GM21528 (cell line): ENCODE results near the gene KCNG2.
"Not testable (repeated sequence)": the region's sequence is repeated elsewhere in the genome, so short reads cannot be mapped to it uniquely, and the experiment has no call there.

ENCODE experiments used
- ATAC-seq: cut with Tn5 transposase; IDR thresholded peaks from one replicate; pipeline ENCODE4 v1.9.1; 2021; ENCODE audit warnings: mild to moderate bottlenecking, moderate library complexity; ENCODE audit not compliant: unreplicated experiment, low FRiP score

The KCNG2 gene

DNA sequence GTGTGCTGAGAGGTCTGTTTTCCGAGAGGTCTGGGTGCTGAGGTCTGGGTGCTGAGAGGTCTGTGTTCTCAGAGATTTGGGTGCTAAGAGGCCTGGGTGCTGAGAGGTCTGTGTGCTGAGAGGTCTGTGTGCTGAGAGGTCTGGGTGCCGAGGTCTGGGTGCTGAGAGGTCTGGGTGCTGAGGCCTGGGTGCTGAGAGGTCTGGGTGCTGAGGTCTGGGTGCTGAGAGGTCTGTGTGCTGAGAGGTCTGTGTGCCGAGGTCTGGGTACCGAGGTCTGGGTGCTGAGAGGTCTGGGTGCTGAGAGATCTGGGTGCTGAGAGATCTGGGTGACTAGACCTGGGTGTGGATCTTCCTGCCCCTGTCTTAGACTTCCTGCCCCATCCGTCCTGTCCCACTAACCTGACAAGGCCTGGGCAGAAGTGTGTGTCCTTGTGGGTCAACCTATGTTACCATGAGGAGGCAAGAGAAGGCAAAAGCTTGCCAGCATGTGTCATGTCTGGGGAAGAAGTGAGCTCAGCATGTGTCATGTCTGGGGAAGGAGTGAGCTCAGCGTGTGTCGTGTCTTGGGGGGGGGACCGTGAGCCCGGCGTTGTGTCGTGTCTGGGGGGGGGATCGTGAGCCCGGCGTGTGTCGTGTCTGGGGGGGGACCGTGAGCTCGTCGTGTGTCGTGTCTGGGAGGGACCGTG lies 69.3 kb downstream of the KCNG2 start:
- ATAC-seq, result no peak

GRCh38 chr18:79867666-79868065 lies 69.9 kb downstream of the KCNG2 start:
- no peak for ATAC-seq

DNA sequence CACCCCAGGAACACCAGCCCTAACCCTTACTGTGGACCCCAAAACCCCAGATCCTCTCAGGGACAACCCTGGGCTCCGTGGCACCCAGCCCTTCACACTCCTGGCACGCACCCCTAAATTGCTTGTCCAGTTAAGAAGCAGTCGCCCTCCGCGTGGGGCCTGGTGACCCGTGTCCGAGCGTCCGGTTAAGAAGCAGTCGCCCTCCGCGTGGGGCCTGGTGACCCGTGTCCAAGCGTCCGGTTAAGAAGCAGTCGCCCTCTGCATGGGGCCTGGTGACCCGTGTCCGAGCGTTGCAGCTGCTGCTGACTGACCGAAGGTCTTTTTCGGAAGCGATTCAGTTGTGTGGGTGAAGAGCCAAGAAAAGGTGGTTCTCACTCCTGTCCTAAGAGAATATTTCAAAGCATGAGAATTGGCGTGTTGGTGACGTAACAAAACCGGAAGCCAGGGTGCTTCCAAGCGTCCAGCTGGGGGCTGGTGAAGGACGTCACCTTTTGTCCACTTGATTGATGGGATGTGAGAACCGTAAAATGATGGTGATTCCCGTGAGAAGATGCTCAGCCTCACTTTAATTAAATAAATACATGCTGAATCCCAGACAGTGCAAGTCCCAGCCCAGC lies 70.5 kb downstream of the KCNG2 start:
- ATAC-seq, result no peak

DNA sequence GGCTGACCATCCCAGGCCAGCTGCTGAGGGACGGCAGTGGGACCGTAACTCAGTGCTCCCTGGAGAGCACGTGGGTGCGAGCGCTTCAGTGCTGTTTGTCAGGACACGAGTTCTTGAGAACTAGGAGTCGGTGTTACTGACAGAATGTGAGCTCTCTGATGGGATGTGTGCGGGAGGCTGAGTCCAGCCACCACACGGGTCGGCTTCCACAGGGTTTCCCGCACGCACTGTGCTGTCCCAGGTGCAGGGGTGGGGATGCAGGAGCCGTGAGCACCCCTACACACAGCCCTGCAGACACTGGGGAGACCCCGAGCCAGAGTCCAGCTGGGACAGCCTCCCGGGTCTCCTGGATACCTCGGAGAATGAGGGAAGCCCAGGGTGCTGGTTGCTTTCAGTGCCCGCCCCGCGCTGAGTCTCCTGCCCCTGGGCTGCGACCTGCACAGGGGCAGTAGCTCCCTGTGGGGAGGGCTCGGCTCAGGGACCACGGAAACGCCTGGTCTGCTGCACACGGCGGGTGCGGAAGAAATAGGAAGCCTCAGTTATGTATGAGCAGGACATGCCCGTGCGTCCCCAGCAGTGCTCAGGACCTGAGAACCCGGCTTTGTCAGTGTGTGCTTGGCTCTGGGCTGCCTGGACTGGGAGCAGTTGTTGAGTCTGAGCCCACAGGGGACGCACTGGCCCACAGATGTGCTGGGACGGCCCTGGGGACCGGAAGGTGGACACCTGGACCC lies 71.2 kb downstream of the KCNG2 start:
- no peak for ATAC-seq

DNA sequence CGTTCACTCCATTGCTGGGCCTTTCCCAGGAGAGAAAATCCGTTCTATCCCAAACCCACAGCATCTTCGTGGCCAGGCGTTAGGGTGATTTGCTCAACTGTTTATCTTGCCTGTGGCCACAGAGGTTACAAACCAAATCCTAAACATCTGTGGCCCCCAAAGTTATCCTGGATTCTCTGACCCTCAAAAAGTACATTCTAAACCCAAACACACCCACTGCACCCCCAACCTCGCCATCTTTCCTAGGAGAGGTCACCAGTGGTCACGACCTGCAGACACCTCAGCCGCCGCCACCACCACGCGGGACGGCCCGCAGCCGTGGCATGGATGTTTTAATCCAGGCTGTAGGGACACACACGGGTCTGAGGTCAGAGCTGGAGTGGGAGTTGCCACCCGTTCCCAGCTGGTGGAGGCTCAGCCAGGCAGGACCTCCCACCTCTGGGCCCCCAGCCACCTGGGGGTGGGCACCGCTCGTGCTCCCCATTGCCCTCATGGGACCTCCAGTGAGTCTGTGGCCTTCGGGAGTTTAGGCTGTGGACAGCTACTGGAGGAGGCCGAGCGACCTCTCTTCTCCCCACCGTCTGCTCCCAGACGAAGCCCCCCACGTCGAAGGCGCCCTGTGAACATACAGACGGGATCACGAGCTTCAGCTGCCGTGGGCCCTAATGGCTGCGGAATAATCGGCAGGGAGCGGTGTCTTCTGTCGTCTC lies 72.0 kb downstream of the KCNG2 start:
- no peak for ATAC-seq

DNA sequence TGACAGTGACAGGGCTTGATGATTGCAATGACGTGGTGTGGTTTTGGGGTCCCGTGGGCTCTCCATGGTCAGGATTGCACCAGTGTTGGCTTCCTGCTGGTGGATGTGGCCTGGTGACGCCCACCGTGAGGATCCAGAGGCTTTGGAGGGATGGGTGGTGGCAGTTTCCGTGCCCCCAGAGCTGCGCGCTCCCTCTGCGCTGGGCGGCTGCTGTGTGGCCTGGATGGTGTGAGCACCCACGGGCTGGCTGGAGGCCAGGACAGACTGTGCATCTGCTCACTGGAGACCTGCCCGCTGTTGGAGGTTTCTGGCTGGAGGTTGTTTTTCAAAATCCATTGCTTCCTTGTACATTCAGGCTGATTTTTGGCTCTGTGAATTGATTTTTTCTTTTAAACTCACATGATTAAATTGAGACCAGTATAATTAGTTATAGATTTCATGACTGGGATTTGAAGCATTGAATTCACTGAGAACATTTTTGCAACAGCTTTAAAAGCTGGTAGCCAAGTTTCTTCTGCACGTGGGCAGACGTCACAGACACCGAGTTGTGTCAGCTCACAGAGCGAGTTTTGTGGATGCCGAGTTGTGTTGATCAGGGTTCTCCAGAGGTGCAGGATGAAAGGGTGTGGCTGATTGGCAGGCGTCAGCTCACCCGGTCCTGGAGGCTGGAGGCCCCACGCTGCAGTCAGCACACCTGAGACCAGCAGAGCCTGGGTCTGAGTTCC lies 72.7 kb downstream of the KCNG2 start:
- ATAC-seq, result no peak

DNA sequence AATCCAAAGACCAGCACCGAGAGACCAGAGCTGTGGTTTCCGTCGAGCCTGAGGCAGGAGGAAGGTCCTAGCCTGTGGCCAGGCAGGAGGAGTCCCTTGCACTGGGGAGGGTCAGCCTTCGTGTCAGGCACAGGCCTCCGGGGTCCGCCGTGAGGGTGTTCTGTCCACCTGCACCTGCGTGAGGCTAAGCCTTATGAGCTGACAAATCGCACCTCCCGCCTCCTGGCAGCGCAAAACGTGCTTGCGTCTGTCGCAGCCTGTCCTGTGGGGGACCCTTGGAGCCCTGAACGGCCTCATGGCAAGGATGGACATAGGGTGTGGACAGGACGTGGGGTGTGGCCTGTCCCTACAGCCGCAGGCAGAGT lies 73.3 kb downstream of the KCNG2 start:
- no peak for ATAC-seq

DNA sequence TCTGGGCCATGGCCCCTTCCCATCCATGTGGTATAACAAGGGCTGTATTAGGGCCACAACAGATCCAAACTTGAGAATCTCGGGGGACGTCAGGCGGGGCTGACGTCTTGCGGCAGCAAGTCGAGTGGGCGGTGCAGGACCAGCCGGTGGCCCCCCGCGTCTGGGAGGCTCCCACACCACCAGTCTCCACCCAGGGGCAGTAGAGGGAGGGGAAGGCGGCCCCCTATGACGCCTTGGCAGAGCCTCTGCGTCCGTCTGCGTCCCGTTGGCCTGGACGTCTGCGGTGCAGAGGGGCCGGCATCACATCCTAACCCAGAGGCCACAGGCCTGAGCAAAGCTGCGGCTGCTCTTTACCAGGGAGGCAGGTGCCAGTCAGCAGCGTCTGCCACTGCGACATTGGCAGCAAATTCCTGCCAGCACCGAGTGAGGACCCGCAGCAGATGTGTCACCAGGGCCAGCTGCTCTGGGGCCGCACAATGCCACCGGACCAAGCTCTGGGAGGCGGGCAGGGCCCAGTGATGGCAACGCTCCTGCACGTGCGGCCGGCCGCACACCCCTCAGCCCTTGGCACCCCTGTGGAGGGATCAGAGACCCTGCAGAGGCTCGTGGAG lies 73.8 kb downstream of the KCNG2 start:
- ATAC-seq, result no peak

DNA sequence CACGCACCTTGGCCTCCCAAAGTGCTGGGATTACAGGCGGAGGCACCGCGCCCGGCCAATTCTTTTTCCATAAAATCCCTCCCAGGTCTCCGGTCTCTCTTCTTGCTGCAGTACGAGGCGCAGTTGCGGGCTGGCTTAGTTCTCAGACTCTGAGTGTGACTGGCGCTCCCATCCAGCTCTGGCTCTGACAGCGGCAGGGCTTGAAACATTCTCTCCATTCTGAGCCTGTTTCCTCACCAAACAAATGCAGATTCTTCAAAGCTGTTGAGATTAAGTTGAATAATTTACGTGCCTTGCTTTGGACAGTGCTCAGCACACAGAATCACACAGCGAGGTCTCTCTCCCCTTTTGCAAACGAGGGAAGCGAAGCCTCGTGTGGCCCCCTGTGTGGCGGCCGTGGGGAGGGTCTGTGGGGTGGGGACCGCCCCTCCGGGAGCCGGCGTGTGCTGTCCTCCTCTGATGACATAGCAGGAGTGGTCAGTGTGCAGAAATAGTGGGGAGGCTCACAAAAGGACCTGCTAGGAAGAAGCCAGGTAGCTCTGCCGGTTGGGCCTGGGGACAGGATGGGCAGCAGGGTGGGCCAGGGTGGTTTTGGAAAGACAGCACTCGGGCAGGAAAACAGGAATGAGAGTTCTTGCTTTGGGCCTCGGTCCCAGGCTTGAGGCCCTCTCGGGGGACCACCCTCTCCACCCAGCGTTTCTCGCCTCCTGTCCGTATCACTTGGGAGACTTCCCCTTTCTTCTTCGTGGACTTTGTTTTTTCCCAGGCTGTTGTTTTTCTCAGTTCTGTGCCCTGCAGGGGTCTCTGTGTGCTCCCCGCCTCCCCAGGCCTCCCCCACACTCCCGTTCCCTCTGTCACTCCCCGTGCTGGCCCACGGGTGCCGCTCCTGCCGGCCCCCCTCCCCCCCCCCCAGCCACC lies 75.0 kb downstream of the KCNG2 start:
- no peak for ATAC-seq

DNA sequence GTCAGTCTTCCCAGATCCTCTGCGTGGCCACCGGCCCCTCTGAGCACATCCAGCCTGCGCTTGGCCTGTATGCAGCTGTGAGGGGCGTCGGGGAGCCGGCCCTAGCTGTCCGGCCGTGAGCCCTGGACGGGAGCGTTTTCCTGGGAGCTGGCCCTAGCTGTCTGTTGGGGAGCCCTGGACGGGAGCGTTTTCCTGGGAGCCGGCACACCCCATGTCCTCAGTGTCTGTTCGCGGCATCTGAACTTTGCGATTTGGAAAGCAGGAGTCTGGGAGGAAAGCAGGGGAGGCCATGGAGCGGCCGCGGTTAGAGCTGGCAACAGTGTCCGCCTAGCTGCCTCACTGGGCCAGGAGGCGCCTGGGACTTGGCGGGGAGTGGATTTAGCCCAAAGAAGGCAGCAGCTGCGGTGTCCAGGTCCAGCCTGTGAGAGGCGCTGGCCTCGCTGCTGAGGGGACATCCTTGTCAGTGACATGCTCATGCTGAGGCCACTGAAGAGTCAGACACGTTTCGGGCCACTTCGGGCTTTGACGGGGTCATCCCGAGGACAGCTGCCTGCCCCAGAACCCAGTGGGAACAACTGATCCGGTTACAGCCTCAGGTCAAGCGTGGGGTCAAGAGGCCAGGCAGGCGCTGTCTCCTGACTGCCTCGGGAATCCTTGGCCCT lies 75.8 kb downstream of the KCNG2 start:
- no peak for ATAC-seq

- no peak for ATAC-seq
Measured at GRCh38 chr18:79874553-79875530, 77.1 kb downstream of the KCNG2 start.

- no peak for ATAC-seq
Measured at GRCh38 chr18:79875531-79875919, 77.8 kb downstream of the KCNG2 start.

GRCh38 chr18:79875931-79876461 lies 78.3 kb downstream of the KCNG2 start:
- no peak for ATAC-seq

DNA sequence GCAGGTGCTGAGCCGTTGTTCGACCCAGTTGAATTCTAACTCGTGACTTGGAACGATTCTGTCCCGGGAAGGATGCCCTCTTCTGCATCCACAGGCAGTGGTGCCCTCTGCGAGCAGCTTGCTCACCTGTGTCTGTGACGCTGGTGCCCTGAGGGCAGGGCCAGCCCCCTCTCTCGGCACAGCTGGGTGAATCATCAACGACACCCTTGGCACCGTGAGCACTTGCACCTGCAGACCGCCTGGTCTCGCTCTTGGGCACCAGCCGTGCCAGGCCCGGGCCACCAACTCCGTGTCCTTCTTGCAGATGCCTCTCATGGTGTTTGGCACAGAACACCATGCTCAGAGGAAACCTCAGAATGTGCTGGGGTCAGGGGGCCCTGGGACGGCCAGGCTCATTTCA lies 78.8 kb downstream of the KCNG2 start:
- ATAC-seq, result no peak

DNA sequence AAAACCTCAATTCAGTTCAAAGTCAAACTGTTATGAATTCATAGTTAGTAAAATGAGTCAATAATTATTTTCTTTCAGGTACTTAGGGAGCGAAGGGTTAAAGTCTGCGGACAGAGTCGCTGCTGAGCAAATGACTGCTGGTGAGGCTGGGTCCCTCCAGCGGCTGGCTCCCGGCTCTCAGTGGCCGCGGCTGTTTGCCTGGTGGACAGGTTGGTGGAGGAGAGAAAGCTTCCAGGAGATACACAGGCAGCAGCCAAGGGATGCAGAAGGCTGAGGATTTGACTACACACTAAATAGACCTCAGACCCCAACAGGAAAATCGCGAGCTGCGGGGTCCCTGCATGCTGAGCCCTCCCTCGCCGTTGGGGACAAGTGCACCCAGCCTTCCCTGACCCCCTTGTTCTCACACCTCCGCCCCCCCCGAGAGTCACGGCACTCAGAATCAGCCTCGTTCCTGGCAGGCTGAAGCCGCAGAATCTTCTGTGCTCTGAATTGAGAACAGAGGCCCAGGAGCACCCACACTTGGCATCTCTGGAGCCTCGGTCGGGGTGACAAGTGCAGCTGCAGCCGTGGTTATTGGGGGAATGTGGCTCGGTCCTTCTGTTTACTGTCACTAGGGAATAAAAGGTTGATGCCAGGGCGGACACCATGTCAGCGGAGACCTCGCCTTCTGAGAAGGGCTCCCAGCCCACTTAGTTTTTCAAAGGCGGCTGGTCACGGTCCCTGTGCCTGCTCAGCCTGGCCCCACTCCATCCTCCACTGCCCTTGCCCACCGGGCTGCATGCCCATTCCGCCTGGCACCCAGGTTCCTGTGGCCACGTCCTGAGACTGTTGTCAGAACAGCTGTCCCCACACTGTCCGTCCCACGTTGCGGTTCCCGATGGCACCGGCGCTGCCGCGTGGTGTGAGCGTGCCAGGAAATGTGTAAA lies 79.7 kb downstream of the KCNG2 start:
- no peak for ATAC-seq

DNA sequence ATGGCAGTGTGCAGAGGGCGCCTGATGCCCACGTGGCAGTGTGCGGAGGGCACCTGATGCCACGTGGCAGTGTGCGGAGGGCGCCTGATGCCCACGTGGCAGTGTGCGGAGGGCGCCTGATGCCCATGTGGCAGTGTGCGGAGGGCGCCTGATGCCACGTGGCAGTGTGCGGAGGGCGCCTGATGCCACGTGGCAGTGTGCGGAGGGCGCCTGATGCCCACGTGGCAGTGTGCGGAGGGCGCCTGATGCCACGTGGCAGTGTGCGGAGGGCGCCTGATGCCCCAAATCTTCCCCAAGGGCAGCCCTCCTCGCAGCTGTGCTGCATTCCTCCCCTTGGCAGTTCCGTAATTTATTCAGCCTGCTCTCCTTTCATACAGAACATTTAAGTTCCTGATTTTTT lies 80.5 kb downstream of the KCNG2 start:
- not testable (repeated sequence) for ATAC-seq
